Subcutaneous abdominal adipose tissue (tissue), 5 donors: Measurements from ENCODE around the gene ABI3BP.

Experiments
- H3K27ac ChIP-seq: one replicate; pipeline ENCODE4 v1.7.0; 2013; ENCODE audit warnings: low read depth, mild to moderate bottlenecking, inconsistent platforms, low read length, moderate library complexity
- H3K27me3 ChIP-seq, 5 donors: one replicate each; pipeline ENCODE4 v1.7.0; 2013; ENCODE audit warnings: low read length in 5 of 5, inconsistent platforms in 1 of 5; ENCODE audit not compliant: control insufficient read depth in 5 of 5, insufficient read depth in 4 of 5
- H3K36me3 ChIP-seq, 5 donors: one replicate each; pipeline ENCODE4 v1.7.0; 2013; ENCODE audit warnings: low read length in 5 of 5; ENCODE audit not compliant: control insufficient read depth in 5 of 5, insufficient read depth in 5 of 5
- H3K4me1 ChIP-seq, 5 donors: one replicate each; pipeline ENCODE4 v1.7.0; 2013; ENCODE audit warnings: low read length in 5 of 5, mild to moderate bottlenecking in 3 of 5, moderate library complexity in 1 of 5; ENCODE audit not compliant: control insufficient read depth in 5 of 5, insufficient read depth in 5 of 5
- H3K4me3 ChIP-seq, 5 donors: one replicate each; pipeline ENCODE4 v1.7.0; 2013; ENCODE audit warnings: low read length in 5 of 5, low read depth in 1 of 5
- H3K9ac ChIP-seq, 5 donors: one replicate each; pipeline ENCODE4 v1.7.0; 2013; ENCODE audit warnings: low read length in 5 of 5, mild to moderate bottlenecking in 4 of 5, moderate library complexity in 3 of 5
- H3K9me3 ChIP-seq, 5 donors: one replicate each; pipeline ENCODE4 v1.7.0; 2013; ENCODE audit warnings: low read length in 5 of 5; ENCODE audit not compliant: control insufficient read depth in 5 of 5
- donor health status: healthy.
- donor health status: healthy.
- donor health status: healthy.
- donor health status: healthy.
- donor health status: healthy.

The ABI3BP gene

GRCh38 chr3:100857863-100858262, 135.4 kb downstream of the ABI3BP start:
- Histone ChIP-seq H3K27ac (no peak overlapping the region), H3K4me1 (no peaks in the 10 kb centered on the region), H3K4me3 (no peak overlapping the region), H3K36me3 (no peaks in the 10 kb centered on the region), H3K9ac (no peak overlapping the region), H3K9me3 (no peaks in the 10 kb centered on the region), H3K27me3 (no peaks in the 10 kb centered on the region)

DNA sequence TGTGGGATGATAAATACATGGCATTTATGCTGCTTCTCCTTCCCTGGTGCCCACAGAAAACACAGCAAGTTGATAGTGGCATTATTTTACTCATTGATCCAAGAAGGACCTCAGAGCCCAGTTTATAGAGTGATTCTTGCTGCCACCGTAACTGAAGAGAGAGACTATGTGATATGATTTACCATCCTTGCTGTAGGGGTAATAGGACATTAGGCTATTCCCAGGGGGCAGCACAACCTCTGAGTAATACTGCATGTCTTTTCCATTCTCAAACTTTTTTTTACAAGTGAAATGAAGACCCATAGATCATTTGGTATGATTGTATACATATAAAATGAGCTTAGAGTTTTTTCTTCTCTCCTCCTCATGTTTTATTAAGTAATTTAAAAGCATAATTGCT, 136.4 kb downstream of the ABI3BP start:
- Histone ChIP-seq H3K9me3 (no peaks in the 10 kb centered on the region), H3K4me3 (no peak overlapping the region), H3K9ac (no peak overlapping the region), H3K36me3 (no peaks in the 10 kb centered on the region), H3K27me3 (no peaks in the 10 kb centered on the region), H3K27ac (no peak overlapping the region), H3K4me1 (no peaks in the 10 kb centered on the region)

- no peak overlapping the region for H3K27ac ChIP-seq
- H3K27me3 ChIP-seq = no peaks in the 10 kb centered on the region
- no peaks in the 10 kb centered on the region for H3K9me3 ChIP-seq
- H3K4me1 ChIP-seq = no peaks in the 10 kb centered on the region
- no peaks in the 10 kb centered on the region for H3K36me3 ChIP-seq
- H3K4me3 ChIP-seq = no peak overlapping the region
- no peak overlapping the region for H3K9ac ChIP-seq
Observed at GRCh38 chr3:100852840-100853239, 140.4 kb downstream of the ABI3BP start.

DNA sequence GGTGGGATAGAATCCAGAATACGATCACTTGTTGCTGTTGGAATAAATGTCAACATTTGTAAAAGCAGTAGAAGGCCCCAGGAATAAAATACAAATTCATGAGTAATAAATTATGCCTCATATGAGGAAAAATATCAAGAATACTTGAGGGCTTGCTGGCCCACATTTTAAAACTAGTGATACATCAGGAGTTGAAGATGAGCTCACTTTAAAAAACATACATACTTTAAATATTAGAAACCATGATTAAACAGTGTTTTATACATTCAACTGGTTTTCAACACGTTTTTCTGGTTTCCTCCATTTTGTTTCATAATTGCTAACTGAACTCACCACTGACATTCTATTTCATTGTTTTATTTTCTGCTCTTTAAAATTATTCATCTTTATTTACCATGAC, 142.5 kb downstream of the ABI3BP start:
- Histone ChIP-seq H3K27me3 (no peaks in the 10 kb centered on the region), H3K36me3 (no peaks in the 10 kb centered on the region), H3K9ac (no peak overlapping the region), H3K4me3 (no peak overlapping the region), H3K27ac (no peak overlapping the region), H3K9me3 (no peaks in the 10 kb centered on the region), H3K4me1 (no peaks in the 10 kb centered on the region)

DNA sequence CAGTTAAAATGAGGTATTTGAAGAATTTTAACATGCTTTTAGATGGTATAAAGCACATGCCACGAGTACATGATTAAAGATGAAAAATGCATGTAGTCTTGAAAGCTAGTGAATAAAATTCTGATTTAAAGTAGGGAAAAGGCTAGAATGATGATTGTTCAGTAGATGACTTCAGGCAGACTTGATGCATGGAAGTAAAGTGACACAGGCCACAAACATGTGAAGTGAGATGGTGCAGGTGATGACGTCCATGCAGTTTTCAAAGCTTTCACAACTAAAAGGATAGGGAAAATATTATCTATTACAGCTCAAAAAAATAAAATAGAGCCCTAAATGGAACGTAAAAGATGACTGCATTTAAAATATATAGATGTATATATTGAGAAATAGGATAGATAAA, 143.1 kb downstream of the ABI3BP start:
- no peaks in the 10 kb centered on the region for H3K9me3 ChIP-seq
- no peaks in the 10 kb centered on the region for H3K36me3 ChIP-seq
- no peak overlapping the region for H3K4me3 ChIP-seq
- H3K9ac ChIP-seq = no peak overlapping the region
- H3K27ac ChIP-seq = no peak overlapping the region
- H3K4me1 ChIP-seq = no peaks in the 10 kb centered on the region
- H3K27me3 ChIP-seq = no peaks in the 10 kb centered on the region

DNA sequence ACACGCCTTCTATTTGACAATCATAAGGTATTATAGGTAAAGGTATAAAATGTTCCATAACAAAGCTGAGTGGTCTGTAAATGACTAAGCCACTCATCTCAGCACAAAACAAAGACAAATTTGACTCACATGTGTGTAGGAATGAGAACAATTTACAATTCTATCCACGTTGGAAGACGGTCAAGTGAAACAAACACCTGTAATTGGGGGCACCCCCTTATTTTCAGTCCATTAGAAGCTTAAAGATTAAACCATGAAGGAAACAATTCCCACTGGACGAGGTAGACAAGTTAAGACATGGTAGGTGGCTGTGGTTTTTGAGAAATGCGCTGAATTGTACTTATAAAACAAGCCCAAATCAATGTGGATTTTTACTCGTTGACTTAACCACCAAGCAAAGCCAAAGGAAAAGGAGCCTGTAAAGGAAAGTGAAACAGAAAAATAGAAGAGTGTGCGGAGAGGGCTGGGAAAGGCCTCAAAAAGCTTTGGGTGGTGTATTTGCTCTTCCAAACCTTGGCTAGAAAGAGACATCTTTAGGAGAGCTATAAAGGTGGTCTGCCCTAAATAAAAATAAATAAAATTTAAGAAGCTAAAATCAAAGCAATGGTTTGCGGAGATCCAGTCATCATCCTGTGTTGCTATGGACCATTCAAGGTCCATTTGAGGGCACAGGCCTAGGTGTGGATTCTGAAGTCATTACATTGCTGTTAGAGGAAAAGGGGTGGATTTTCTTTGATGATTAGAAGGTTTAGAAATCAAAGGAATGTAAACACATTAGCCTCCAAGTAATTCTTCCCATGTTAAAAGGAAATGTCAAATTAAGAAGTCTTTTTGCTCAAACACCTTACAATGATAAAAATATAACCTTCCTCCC, 148.9 kb downstream of the ABI3BP start:
- Histone ChIP-seq H3K27ac (no peak overlapping the region), H3K9me3 (no peaks in the 10 kb centered on the region), H3K9ac (no peak overlapping the region), H3K27me3 (no peaks in the 10 kb centered on the region), H3K36me3 (peaks cover 0 to 7% (median 0%) of the 10 kb centered on the region in 5 donors), H3K4me1 (no peaks in the 10 kb centered on the region), H3K4me3 (no peak overlapping the region)

DNA sequence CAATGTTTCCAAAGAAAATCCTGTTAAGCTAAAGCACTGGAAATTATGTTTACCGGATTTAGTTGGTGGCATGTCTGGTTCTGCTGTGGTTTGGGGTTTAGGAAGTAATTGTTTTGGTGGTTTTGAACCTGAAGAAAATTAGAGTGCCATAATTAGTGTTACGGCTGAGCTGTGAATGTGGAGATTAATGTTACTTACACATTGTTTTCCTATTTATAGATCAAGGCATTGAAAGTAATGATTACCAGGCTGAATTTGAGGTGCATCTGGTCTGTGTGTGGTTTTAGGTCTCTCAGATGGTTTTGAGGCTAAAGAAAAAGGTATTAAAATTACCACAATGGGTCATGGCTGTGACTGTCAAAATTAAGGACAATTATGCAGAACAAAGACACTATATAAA, 155.1 kb downstream of the ABI3BP start:
- Histone ChIP-seq H3K4me3 (no peak overlapping the region), H3K27me3 (no peaks in the 10 kb centered on the region), H3K27ac (no peak overlapping the region), H3K9ac (no peak overlapping the region), H3K36me3 (peaks cover 0 to 5% (median 0%) of the 10 kb centered on the region in 5 donors), H3K4me1 (no peaks in the 10 kb centered on the region), H3K9me3 (no peaks in the 10 kb centered on the region)

GRCh38 chr3:100836661-100837060, 156.6 kb downstream of the ABI3BP start:
- no peaks in the 10 kb centered on the region for H3K9me3 ChIP-seq
- no peak overlapping the region for H3K4me3 ChIP-seq
- H3K36me3 ChIP-seq = peaks cover 0 to 5% (median 0%) of the 10 kb centered on the region in 5 donors
- no peak overlapping the region for H3K9ac ChIP-seq
- no peaks in the 10 kb centered on the region for H3K27me3 ChIP-seq
- no peak overlapping the region for H3K27ac ChIP-seq
- H3K4me1 ChIP-seq = no peaks in the 10 kb centered on the region

DNA sequence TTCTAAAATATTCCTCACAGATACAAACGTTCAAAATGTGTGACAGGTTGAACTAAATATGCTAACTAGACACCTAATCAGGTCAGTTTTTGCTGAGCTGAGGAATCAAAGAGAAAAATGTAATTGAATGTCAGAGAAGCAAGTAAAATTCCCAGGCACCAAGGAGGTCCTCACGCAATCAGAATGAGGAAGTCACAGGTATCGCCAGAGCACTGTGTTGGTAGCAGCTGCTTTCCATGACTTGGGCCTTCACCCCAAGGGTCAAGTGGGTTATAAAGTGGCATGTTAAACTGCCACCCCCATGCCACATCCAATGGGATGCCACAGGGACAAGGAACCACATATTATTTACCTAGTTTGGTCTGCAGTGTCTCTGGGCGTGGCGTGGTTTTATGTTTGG, 158.9 kb downstream of the ABI3BP start:
- H3K36me3 ChIP-seq = peaks cover 0 to 3% (median 0%) of the 10 kb centered on the region in 5 donors
- no peak overlapping the region for H3K27ac ChIP-seq
- H3K27me3 ChIP-seq = no peaks in the 10 kb centered on the region
- no peaks in the 10 kb centered on the region for H3K9me3 ChIP-seq
- no peaks in the 10 kb centered on the region for H3K4me1 ChIP-seq
- no peak overlapping the region for H3K4me3 ChIP-seq
- no peak overlapping the region for H3K9ac ChIP-seq

DNA sequence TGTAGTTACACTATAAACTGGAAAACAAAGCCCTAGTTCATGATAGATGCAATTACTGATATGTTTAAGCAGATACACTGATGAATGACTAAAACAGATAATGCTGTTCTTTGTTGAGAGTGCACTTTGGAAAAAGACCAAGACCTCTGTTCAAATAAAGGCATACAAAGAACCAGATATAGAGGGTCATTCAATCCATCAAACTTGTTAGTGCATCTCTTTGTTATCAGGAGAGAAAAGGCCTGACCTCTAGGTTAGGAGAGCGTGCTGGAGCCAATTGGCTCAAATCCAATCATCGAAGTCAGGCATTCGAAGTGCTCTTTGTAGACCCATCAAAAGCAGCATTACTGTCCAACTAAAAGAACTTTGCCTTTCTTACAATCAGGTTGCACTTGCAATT, 159.7 kb downstream of the ABI3BP start:
- H3K4me3 ChIP-seq = no peak overlapping the region
- no peaks in the 10 kb centered on the region for H3K36me3 ChIP-seq
- H3K9me3 ChIP-seq = no peaks in the 10 kb centered on the region
- H3K27ac ChIP-seq = no peak overlapping the region
- H3K9ac ChIP-seq = no peak overlapping the region
- no peaks in the 10 kb centered on the region for H3K27me3 ChIP-seq
- H3K4me1 ChIP-seq = no peaks in the 10 kb centered on the region
